GM19035 (cell line): ENCODE measurements around the gene MTCL1.

Experiments
- ATAC-seq: cut with Tn5 transposase; IDR thresholded peaks from one replicate; pipeline ENCODE4 v1.9.1; 2021; ENCODE audit not compliant: unreplicated experiment

MTCL1 gene

GRCh38 chr18:8788503-8789429, 83.4 kb downstream of the MTCL1 start:
- no peak for ATAC-seq

- no peak for ATAC-seq
These were observed 85.9 kb downstream of the MTCL1 start for GRCh38 chr18:8791171-8791651.

GRCh38 chr18:8792688-8793316, 87.4 kb downstream of the MTCL1 start:
- ATAC-seq = no peak

- ATAC-seq = no peak
These were observed 88.2 kb downstream of the MTCL1 start for GRCh38 chr18:8793445-8794155.

- no peak for ATAC-seq
These were observed 89.0 kb downstream of the MTCL1 start for GRCh38 chr18:8794156-8794933.

- ATAC-seq = no peak
These were observed 89.6 kb downstream of the MTCL1 start for GRCh38 chr18:8794934-8795280.

- no peak for ATAC-seq
These were observed 90.4 kb downstream of the MTCL1 start for GRCh38 chr18:8795586-8796325.

- no peak for ATAC-seq
These were observed 91.8 kb downstream of the MTCL1 start for GRCh38 chr18:8797206-8797605.

GRCh38 chr18:8799001-8799400, 93.6 kb downstream of the MTCL1 start:
- no peak for ATAC-seq

- no peak for ATAC-seq
These were observed 94.5 kb downstream of the MTCL1 start for GRCh38 chr18:8799596-8800441.

GRCh38 chr18:8800445-8800844, 95.1 kb downstream of the MTCL1 start:
- no peak for ATAC-seq

- ATAC-seq = no peak
These were observed 95.5 kb downstream of the MTCL1 start for GRCh38 chr18:8800876-8801262.

GRCh38 chr18:8801263-8801901, 96.0 kb downstream of the MTCL1 start:
- no peak for ATAC-seq

GRCh38 chr18:8802017-8802672, 96.8 kb downstream of the MTCL1 start:
- ATAC-seq = no peak

GRCh38 chr18:8803063-8803795, 97.9 kb downstream of the MTCL1 start:
- no peak for ATAC-seq

GRCh38 chr18:8803957-8804356, 98.6 kb downstream of the MTCL1 start:
- ATAC-seq = no peak

- no peak for ATAC-seq
These were observed 100.2 kb downstream of the MTCL1 start for GRCh38 chr18:8805552-8805951.
